ENCODE measurements around the gene MAMSTR.
"Not testable (repeated sequence)": the region's sequence is repeated elsewhere in the genome, so short reads cannot be mapped to it uniquely, and the experiment has no call there.

MAMSTR gene

DNA sequence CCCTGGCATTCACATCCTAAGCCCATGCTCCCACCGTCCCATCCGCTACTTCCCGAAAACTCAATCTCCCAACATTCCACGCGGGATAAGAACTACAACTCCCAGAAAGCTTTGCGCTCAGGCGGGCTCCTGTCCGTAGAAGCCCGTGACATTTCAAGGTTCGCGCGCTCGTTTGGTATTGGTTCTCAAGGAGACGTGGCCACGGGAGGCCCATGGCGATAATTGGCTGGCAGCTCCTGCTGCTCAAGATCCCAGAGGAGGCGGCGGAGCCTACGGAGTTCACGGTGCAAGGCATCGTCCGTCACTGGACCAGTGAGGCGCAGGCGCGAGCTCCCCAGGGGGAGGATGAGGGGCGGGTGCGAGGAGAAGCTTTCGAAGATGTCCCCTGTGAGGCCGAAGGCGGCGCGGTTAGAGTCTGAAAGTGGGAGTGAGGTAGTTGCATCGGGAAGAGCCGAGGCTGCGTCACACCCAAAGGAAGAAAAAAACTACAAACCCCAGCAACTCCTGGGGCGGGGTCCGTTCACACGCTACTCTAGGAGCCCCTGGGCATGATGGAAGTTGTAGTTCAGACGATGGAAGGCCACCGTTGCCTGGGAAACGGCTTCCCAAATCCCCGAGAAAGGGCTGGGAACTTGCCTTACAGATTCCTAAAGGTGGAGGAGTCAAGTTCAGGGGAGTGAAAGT is 1.2 kb upstream of the MAMSTR start:
- DNase-seq (ENCODE audit: low read depth): peak; percentile 91

DNA sequence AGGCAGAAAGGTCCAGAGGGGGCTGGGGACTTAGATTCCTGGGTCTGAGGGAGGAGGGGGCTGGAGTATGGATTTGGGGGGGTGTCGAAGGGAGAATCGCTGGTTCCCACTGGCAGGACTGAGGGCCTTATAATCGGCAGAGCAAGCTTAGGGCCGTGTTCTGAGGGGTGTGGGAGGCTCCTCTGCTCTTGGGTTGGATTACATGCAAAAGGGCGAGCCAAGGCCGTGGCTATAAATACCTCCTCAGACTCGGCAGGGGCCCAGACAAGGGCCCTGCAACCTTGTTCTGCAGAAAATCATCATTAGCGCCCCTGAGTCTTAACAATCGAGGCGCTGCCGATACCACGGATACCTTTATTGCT is 707 bp upstream of the MAMSTR start:
- DNase-seq (ENCODE audit: low read depth): no peak

DNA sequence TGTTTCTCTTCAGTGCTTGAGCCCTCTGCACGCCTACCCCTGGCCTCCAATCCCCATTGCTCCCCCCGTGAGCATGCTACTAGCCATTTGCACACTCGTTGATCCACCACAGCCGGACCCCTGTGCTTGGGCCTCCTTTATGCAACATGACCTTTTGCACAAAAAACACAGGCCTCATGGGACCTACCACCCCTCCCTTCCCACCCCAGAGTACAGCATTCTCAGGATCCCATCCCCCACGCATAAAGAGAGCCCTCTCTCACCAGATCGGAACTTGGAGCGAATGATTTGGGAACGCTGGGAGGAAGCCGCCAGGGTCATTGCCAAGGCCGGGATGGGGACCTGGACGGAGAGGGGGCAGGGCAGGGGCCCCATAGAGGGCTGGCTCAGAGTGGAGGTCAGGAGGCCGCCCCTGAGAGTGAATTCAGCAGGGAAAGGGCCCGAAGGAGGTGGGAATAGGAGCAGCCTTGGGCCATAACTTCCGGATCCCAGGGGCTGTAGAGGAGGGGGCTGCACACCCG is 754 bp downstream of the MAMSTR start:
- DNase-seq (ENCODE audit: low read depth): no peak

DNA sequence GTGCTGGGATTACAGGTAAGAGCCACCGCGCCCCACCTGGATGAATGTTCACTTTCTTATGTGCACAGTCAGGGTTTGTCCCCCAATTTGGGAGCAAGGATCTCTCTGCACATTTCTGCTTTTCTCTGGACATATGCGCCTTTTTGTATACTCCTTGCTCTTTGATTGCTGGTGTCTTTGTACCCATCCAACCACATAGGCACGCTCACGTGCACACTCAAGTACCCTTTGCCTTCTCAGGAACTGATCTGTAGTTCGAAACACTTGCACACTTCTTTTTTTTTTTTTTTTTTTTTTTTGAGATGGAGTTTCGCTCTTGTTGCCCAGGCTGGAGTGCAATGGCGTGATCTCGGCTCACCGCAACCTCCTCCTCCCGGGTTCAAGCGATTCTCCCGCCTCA is 1.4 kb downstream of the MAMSTR start:
- not testable (repeated sequence) for DNase-seq (ENCODE audit: low read depth)

DNA sequence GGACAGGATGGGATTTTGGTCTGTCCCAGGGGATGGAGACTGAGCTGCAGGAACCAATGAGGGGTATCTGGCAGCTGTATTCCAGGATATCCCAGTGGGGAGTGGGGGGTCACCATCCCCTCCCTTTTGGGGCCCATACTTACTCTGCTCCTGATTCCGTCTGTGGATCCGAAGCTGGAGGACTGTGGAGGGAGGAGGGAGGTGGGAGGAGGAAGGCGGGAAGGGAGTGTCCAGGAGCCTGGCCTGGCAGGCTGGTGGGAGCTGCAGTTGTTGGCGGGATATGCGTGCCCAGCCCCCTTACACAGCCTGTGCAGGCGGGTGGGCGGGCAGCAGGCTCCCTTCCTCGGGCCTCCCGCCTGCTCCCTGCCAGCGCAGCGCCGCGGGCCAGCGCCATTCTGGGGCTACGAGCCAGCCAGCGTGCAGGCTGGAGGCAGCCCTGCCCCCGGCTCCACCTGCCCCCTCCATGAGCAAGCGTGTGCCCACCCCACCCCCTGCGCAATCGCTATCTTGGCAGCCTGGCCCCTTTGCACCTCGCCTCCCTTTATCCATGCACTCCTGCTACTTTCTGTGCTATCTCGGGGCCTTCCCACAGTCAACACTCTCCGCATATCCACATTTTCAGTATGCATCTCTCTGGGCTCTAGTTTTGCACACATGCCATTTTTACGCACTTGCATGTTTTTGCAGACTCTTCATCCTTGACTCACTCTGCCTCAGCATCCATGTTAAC is 2.8 kb downstream of the MAMSTR start:
- DNase-seq (ENCODE audit: low read depth): no peak

DNA sequence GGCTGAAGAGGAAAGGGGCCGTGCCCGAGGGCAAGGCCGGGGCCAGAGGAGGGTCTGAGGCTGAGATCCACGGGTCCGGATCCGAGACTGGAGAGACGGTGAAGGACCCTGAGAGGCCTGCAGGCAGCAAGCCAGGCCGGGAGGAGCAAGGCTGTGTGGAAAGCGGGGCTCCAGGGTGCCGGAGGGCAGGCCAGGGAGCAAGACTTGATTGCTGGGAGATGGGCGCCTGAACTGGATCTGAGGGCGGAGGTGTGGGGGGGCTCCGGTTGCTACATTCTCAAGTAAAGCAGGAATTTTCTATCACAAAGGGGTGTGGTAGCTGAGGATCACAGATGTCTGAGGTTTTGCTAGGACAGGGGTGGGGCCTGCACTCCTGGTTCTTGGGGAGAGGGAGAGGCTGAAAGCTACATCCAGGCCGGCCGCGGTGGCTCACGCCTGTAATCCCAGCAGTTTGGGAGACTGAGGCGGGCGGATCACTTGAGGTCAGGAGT is 3.8 kb downstream of the MAMSTR start:
- no peak for DNase-seq (ENCODE audit: low read depth)

DNA sequence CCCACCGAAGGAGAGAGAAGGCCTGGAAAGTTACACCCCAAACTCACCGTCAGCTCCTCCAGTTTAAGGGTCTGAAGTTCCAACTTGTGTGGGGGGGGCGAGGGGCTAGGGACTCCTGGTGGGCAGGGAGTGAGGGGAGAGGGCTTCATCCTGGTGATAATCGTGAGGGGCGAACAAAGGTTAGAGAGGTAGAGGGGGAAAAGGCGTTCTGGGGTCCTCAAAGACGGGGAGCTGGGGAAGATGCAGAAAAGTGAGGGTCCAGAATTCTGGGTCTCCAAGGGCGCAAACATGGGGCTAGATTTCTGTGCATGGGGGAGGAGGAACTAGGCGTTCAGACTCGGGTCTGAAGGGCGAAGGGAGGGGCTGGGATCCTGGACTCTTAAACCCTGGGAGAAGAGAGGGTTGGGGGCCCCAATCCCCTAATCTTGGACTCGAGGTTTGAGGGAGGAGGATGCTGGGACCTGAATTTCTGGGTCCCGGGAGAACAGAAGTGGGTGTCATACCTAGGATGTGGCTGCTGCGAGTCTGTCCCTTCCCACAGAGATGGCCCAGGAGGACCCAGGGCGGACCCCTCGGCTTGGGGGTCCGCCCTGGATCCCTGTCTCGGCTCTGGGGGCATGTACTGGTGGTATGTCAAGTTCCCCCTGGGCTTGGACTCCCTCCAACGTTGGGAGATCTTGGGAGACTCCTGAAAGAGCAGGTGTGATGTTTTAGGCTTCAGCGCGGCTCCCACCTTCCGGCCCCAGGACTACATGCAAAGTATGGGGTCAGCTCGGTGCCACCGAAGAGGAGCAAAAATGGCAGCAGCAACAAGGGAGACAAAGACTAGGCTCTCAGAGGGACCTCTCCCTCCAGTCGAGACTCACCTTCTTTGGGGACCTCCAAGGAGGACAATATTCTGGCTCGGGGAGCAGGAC is 4.5 kb downstream of the MAMSTR start:
- DNase-seq (ENCODE audit: low read depth): no peak

DNA sequence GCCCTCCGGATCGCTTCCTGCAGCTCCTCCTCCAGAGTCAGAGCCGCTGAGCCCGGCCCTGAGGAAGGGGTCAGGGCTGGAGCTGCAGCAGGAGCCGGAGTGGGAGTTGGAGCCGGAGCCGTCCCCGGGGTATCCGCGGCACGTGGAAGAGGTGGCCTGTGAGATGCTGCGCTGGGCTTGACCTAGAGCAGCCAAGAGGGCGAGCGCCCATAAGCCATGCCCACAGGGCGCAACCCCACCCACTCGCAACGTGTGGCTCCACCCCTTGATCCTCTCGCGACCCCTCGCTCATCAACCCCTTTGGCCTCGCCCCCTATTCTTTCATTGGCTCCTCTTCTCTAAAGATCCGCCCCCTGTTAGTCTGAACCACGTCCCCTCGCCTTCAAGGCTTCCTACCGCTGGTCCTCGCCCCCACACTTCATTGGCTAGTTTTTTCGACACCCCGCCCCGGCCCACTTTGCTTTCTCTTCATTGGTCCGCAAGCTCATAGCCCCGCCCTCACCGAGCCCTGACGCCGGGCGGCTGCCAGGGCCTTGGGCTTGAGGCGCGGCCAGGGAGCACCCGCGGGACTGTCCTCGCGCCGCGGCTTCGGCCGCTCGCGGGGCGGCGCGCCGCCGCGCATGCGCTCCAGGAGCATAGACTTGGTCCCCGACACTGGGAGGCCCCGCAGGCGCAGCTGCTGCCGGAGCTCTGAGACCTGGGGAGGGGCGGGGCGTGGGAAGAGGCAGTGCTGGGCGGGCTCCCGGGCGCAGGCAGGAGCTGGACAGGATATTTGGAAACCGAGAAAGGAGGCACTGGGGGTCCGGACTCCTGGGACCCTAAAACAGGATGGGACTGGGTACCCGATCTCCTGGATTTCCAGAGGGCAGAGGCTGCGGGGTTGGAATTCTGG is 5.4 kb downstream of the MAMSTR start:
- DNase-seq (ENCODE audit: low read depth): peak; percentile 96

DNA sequence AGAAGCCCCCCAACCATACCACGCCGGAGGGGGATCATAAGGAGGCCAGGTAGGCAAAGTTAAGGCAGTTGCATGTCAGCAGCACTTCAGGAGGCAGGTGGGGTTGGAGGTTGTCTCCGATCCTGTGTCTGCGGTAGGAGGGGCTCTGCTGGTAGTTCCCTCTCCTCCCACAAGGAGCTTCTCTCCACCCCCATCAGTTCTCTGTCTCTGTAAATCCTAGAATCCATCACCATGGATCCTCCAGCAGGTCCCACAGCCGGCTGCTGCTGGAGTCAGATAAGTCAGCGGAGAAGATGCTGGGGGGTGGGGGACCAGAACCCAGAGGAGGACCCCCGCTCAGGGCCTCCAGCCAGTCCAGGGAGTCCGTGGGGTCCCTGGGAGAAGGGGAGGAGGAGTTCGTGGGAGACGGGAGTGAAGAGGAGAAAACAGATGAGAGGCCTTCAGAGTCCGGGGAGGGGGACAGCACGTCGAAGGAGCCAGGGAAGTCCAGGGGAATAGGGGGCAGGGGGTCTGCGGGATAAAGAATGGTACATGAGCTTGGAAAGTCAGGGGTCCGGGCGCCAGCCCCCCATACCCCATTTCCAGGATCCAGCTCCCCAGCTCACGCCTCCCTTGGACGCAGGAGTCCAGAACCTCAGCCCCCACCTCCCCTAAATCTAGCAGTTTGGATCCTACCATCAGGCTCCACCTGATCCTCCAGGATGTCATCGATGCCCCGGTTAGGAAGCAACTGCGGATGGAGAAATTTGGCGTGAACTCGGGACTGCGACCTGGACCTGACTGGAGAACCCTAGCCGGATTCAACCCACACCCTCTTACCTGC is 6.3 kb downstream of the MAMSTR start:
- DNase-seq (ENCODE audit: low read depth): no peak

DNA sequence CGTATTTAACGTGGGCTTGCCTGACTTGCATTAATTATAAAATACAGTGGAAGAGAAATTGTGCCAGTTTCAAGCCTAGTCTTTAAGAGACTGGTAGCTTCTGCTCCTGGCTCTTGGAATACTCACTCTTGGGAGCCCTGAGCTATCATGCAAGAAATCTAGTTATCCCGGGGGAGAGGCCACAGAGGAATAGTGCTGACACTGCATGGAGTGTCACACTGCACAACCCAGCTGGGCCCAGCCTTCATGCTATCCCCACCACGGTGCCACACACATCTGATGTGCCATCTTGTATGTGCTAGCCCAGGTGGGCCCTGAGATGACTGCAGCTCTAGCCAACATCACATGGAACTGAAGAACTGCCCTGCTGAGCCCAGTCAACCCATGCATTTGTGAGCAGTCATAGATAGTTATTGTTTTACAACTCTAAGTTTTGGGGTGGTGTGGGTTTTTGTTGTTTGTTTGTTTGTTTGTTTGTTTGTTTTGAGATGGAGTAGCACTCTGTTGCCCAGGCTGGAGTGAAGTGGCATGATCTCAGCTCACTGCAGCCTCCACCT is 8.3 kb downstream of the MAMSTR start:
- DNase-seq (ENCODE audit: low read depth): no peak

DNA sequence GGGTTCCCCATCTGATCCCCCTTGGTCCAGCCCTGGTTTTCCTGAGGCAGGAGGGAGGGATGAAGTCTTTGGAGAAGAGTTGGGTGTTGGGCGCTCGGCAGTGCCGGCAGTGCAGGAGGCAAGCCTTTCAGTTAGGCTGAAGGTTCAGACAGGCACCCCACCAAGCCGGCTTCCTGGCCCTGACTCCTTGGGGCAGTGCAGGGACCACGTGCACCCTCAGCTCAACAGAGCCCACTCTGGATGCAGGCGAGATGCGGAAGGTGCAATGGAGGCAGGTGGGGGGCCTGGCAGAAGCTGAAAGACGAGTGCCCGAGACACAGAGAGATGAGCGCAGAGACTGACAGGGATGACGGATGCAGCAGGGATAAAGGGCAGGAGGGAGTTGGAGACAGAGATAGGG is 11.1 kb downstream of the MAMSTR start:
- no peak for DNase-seq (ENCODE audit: low read depth)

DNA sequence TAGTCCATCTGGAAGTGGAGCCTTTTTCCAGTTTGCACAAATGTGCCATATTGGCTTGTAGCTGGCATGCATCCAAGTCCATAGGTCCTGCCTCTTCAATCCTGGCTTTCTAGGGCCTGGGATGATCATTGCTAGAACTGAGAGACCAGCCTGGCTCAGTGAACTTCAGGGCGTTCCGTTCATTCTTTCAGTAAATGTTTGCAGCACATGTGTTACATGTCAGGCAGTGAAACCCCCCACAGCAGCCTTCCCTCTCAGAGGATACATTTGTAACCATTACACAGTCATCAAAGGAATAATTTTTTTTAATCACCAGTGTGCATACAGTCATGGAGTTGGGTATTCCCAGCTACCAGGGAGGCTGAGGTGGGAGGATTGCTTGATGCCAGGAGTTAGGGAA is 14.1 kb downstream of the MAMSTR start:
- no peak for DNase-seq (ENCODE audit: low read depth)

DNA sequence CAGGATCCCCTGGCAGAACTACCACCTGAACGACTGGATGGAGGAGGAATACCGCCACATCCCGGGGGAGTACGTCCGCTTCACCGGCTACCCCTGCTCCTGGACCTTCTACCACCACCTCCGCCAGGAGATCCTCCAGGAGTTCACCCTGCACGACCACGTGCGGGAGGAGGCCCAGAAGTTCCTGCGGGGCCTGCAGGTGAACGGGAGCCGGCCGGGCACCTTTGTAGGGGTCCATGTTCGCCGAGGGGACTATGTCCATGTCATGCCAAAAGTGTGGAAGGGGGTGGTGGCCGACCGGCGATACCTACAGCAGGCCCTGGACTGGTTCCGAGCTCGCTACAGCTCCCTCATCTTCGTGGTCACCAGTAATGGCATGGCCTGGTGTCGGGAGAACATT is 16.2 kb downstream of the MAMSTR start:
- DNase-seq (ENCODE audit: low read depth): no peak

DNA sequence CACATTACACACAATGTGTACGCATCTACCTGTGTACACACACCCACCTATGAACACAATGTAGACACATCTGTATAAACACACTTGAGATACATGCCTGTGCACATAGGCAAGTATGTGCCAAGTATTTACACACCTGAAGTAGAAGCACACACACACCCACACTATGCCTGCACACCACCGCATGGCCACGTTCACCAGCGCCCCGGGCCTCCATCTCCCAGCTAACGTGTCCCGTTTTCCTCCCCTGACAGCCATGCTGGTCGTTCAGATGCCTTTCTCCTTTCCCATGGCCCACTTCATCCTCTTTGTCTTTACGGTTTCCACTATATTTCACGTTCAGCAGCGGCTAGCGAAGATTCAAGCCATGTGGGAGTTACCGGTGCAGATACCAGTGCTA is 16.8 kb downstream of the MAMSTR start:
- DNase-seq (ENCODE audit: low read depth): no peak

DNA sequence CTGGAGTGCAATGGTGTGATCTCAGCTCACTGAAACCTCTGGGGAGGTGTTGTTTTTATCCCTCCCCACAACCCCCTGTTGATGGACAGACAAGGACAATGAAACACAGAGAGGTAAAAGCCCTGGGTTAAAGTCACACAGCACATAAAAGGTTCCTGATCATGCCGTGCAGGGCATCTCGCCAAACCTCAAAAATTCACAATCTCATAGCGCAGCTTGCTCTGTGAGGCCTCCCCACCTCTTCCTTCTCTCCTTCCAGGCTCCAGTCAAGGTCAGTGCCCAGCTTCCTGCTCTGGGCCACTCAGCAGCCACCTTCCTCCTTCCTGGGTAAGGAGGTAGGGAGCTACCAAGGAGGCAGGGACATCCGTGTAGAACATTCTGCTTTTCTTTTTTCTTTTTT is 21.5 kb downstream of the MAMSTR start:
- no peak for DNase-seq (ENCODE audit: low read depth)

DNA sequence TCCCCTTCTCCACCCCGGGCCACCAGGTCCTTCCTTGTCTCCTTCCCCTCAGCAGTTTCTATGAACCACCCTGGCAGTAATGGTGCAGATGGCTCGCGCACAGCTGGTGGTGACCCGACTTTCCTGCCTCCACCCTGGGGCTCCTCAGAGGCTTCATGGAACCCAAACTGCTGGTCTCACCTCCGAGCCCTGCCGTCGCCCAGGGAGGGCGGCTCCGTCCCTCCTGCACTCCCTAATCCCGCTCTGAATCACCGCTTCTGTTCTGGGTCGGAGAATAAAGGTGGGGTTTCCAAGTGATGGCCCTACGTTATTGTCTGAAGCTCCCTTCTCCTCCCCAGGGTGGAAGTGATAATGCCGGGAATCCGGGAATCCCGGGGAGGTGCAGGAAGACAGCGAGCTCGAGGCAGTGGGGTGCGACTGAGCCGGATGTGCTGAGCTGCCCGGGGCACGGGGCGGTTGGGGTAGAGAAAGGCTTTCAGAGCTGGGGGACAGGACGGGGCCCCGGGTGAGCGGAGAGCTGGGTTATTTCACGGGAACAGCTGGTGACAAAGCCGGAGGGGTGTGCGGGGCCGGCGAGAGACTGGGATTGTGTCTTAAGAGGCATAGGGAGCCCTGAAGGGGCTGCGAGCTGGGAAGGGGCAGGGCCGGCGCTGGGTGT is 23.0 kb downstream of the MAMSTR start:
- no peak for DNase-seq (ENCODE audit: low read depth)

DNA sequence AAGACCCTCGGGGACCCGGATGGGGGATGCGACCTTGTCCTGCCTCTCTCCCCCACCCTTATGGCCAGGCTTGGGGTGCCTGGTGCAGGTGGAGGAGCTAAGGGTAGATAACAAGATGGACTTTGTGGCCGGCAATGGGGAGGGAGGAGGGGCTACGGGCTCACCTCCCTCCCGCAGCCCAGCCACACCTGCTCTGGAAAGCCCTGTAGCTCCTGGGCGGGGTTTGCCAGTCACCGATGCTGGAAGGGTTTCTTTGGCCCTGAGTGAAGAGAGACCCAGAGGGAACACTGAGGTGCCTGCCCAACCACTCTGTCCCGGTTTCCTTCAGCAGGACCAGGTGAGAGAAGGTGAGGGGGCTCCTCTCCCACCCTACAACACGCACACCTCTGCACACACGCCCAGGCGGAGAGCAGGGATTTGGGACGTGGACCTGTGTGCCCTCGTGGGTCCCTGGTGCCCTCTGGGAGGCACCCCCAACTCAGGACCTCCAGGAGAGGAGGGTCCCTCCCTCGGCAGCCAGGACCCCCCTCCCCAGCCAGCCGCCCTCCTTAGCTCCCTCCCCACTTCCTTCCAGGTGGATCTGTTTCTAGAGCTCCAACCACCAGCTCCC is 23.7 kb downstream of the MAMSTR start, which contains the start of gene FUT2:
Gene FUT2 (plus strand): TSS at position 229 of the 610 bp plus-strand sequence. CDS start 6,986 bp downstream, outside the sequence.
- DNase-seq (ENCODE audit: low read depth): no peak

DNA sequence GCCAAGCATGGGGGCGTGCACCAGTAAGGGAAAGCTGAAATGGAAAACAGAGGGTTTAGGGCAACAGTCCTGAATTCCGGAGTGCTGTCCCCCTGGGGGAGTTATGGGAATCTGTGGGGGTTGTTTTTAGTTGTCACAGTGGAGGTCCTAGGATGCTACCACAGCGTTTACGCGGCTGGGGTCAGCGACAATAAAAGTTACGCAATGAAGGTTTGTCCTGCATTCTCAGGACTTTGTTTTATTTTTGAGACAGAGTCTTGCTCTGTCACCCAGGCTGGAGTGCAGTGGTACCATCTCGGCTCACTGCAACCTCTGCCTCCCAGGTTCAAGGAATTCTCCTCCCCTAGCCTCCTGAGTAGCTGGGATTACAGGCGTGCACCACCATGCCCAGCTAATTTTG is 25.9 kb downstream of the MAMSTR start:
- DNase-seq (ENCODE audit: low read depth): not testable (repeated sequence)

DNA sequence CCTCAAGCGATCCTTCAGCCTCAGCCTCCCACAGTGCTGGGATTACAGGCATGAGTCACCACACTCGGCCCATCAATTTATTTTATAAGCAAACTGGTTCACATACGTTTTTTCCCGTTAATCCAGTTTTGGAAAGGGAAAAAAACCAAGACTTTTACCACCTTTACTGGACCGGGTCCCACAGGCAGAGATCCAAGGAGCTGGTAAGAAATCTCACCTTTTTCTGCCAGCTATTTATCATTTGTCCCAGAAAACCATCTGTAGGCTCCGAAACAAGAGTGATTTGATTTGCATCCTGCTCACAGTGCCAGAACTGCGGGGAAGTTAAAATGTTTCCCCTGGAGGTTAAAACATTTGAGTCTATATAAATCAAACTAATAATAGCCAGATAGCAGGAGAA is 30.1 kb downstream of the MAMSTR start:
- DNase-seq (ENCODE audit: low read depth): no peak

All from activated T-cell treated with anti-CD3 and anti-CD28 coated beads for 24 hours (primary cell).